Thyroid gland (tissue), 4 donors: Measurements from ENCODE around the gene DNM2. TPM values are rescaled to one million over a fixed set of nuclear protein-coding genes. Genes with fewer than 3 reads are reported as not detected.

Experiments used
- DNase-seq, 2 donors: peaks; one replicate each; pipeline ENCODE4 v3.0.0-alpha.2; 2019
- H3K27ac ChIP-seq, 3 donors: fragments of 200-600 bp; sonication (generic); 1 replicate in 2 of 3; 2 replicates in 1 of 3; pipeline ENCODE4 v1.5.1; 2016 to 2019; ENCODE audit warnings: mild to moderate bottlenecking in 1 of 3, moderate library complexity in 1 of 3
- H3K27me3 ChIP-seq: fragments of 200-600 bp; sonication (generic); one replicate; pipeline ENCODE4 v1.5.1; 2019
- H3K36me3 ChIP-seq, 2 donors: fragments of 200-600 bp; sonication (generic); one replicate each; pipeline ENCODE4 v1.5.1; 2016 to 2019
- H3K4me1 ChIP-seq, 2 donors: fragments of 200-600 bp; sonication (generic); one replicate each; pipeline ENCODE4 v1.5.1; 2017 to 2019
- H3K4me3 ChIP-seq, 3 donors: fragments of 200-600 bp; sonication (generic); replicated peaks in 1 of 3; 1 replicate in 2 of 3; 2 replicates in 1 of 3; pipeline ENCODE4 v1.5.1; 2016; ENCODE audit warnings: mild to moderate bottlenecking in 1 of 3
- H3K9me3 ChIP-seq: fragments of 200-600 bp; sonication (generic); one replicate; pipeline ENCODE4 v1.5.1; 2017
- CTCF ChIP-seq, 6 experiments: fragments of 200-600 bp in 3 of 6; fragments of 450-650 bp in 3 of 6; sonication (generic) in 3 of 6; IDR thresholded peaks; one replicate each; pipeline ENCODE4 v1.5.1; 2016 to 2019; ENCODE audit warnings: antibody characterized with exemption in 6 of 6, mild to moderate bottlenecking in 2 of 6, inconsistent platforms in 1 of 6, moderate library complexity in 1 of 6
- POLR2A ChIP-seq, 2 donors: fragments of 450-650 bp; IDR thresholded peaks; one replicate each; pipeline ENCODE4 v1.6.1; 2017; ENCODE audit warnings: antibody characterized with exemption in 2 of 2, mild to moderate bottlenecking in 2 of 2, moderate library complexity in 1 of 2
- WGBS, 2 donors: methylation state at CpG; one replicate each; pipeline ENCODE4 v1.1.5; 2017; 5-methylcytosine and 5-hydroxymethylcytosine counted together
- intact Hi-C: fragments of 100-400 bp; cut with DNase I; formaldehyde crosslinking; loops from one replicate; pipeline ENCODE4 v1.15.1; 2023
- total RNA-seq, 4 donors: library from RNA; depleted of rRNA; stranded (reverse); fragments of >200 nt; gene quantifications; one replicate each; pipeline ENCODE4 v1.2.3, GENCODE V29; 2016

DNM2 gene
- total RNA-seq, 4 donors from 2014 or later, result 95.1 to 155 (median 120) TPM

- intact Hi-C loops, result no loop called here
- Histone ChIP-seq H3K4me3 (no peak overlapping the region), H3K27me3 (no peaks in the 10 kb centered on the region), H3K9me3 (no peaks in the 10 kb centered on the region), H3K36me3 (no peaks in the 10 kb centered on the region), H3K27ac (peak overlapping the region in 2 of 3 donors; percentile 10 to 43), H3K4me1 (peaks cover 33 to 58% of the 10 kb centered on the region in 2 donors)
- WGBS, 2 donors, result 44 to 61% methylated on average over 6 of the region's 6 CpGs
- DNase-seq, result no peak
- TF ChIP-seq POLR2A (IDR thresholded peaks at IDR 0.05) (no peak), CTCF (IDR thresholded peaks at IDR 0.05) (no peak)
Measured at GRCh38 chr19:10747271-10747670, 29.4 kb downstream of the DNM2 start.

- intact Hi-C loops, result no loop called here
- H3K27ac ChIP-seq, result peak overlapping the region in 2 of 3 donors; percentile 10 to 43
- H3K27me3 ChIP-seq, result no peaks in the 10 kb centered on the region
- TF ChIP-seq CTCF (IDR thresholded peaks at IDR 0.05) (no peak), POLR2A (IDR thresholded peaks at IDR 0.05) (no peak)
- no peaks in the 10 kb centered on the region for H3K36me3 ChIP-seq
- no peak overlapping the region for H3K4me3 ChIP-seq
- 93% methylated on average over 8 of the region's 8 CpGs for WGBS, 2 donors
- peaks cover 33 to 58% of the 10 kb centered on the region in 2 donors for H3K4me1 ChIP-seq
- DNase-seq, result no peak
- H3K9me3 ChIP-seq, result no peaks in the 10 kb centered on the region
Measured at GRCh38 chr19:10747674-10748073, 29.8 kb downstream of the DNM2 start.

- TF ChIP-seq POLR2A (IDR thresholded peaks at IDR 0.05) (no peak), CTCF (IDR thresholded peaks at IDR 0.05) (no peak)
- 87 to 91% methylated on average over 11 to 20 of the region's 20 CpGs for WGBS, 2 donors
- Histone ChIP-seq H3K4me1 (peaks cover 33 to 58% of the 10 kb centered on the region in 2 donors), H3K27me3 (no peaks in the 10 kb centered on the region), H3K36me3 (no peaks in the 10 kb centered on the region), H3K4me3 (no peak overlapping the region), H3K9me3 (no peaks in the 10 kb centered on the region), H3K27ac (peak overlapping the region in 2 of 3 donors; percentile 60 to 61)
- DNase-seq, result no peak
- intact Hi-C loops, result no loop called here
Measured at GRCh38 chr19:10748195-10748926, 30.5 kb downstream of the DNM2 start.

GRCh38 chr19:10748927-10749434 lies 31.1 kb downstream of the DNM2 start:
- Histone ChIP-seq H3K27me3 (no peaks in the 10 kb centered on the region), H3K27ac (peak overlapping the region in 2 of 3 donors; percentile 60 to 61), H3K36me3 (no peaks in the 10 kb centered on the region), H3K4me3 (no peak overlapping the region), H3K4me1 (peaks cover 31 to 55% of the 10 kb centered on the region in 2 donors), H3K9me3 (no peaks in the 10 kb centered on the region)
- intact Hi-C loops, result no loop called here
- 58 to 80% methylated on average over 4 to 9 of the region's 10 CpGs for WGBS, 2 donors
- DNase-seq, result peak; percentile 40 to 45
- TF ChIP-seq POLR2A (IDR thresholded peaks at IDR 0.05) (no peak), CTCF (IDR thresholded peaks at IDR 0.05) (no peak)
